ENCODE measurements around the gene SLC51A.
"Not testable (repeated sequence)": the region's sequence is repeated elsewhere in the genome, so short reads cannot be mapped to it uniquely, and the experiment has no call there.

Gene SLC51A

GRCh38 chr3:196216089-196216564 is at the start of gene SLC51A:
TSS of gene SLC51A (plus strand) at chr3:196216534. CDS start at chr3:196216713, 179 bp downstream.
- DNase-seq: no peak

- no peak for DNase-seq
Measured at GRCh38 chr3:196166741-196167140, 49.6 kb upstream of the SLC51A start.

- DNase-seq: no peak
Measured at GRCh38 chr3:196168808-196169391, 47.4 kb upstream of the SLC51A start.

- DNase-seq: no peak
Measured at GRCh38 chr3:196169836-196170240, 46.5 kb upstream of the SLC51A start.

- DNase-seq: not testable (repeated sequence)
Measured at GRCh38 chr3:196170296-196170695, 46.0 kb upstream of the SLC51A start.

- no peak for DNase-seq
Measured at GRCh38 chr3:196174652-196175051, 41.7 kb upstream of the SLC51A start.

- no peak for DNase-seq
Measured at GRCh38 chr3:196175116-196175625, 41.2 kb upstream of the SLC51A start.

- DNase-seq: no peak
Measured at GRCh38 chr3:196175722-196176121, 40.6 kb upstream of the SLC51A start.

GRCh38 chr3:196177567-196177966 is 38.8 kb upstream of the SLC51A start:
- DNase-seq: no peak

GRCh38 chr3:196177967-196178366 is 38.4 kb upstream of the SLC51A start:
- no peak for DNase-seq

GRCh38 chr3:196178993-196179379 is 37.3 kb upstream of the SLC51A start:
- no peak for DNase-seq

- DNase-seq: peak; percentile 54
Measured at GRCh38 chr3:196179380-196180308, 36.7 kb upstream of the SLC51A start.

GRCh38 chr3:196180346-196180745 is 36.0 kb upstream of the SLC51A start:
- DNase-seq: no peak

GRCh38 chr3:196181127-196181546 is 35.2 kb upstream of the SLC51A start:
- no peak for DNase-seq

GRCh38 chr3:196184169-196184432 is 32.2 kb upstream of the SLC51A start:
- not testable (repeated sequence) for DNase-seq

GRCh38 chr3:196184881-196185280 is 31.5 kb upstream of the SLC51A start:
- no peak for DNase-seq

GRCh38 chr3:196186651-196187573 is 29.4 kb upstream of the SLC51A start:
- no peak for DNase-seq

GRCh38 chr3:196189566-196190347 is 26.6 kb upstream of the SLC51A start:
- DNase-seq: no peak

GRCh38 chr3:196192036-196192523 is 24.3 kb upstream of the SLC51A start:
- peak; percentile 22 for DNase-seq

GRCh38 chr3:196192524-196193051 is 23.7 kb upstream of the SLC51A start:
- no peak for DNase-seq

- no peak for DNase-seq
Measured at GRCh38 chr3:196193133-196193735, 23.1 kb upstream of the SLC51A start.

All from GDM1 (cell line).